ENCODE results near the gene AKAP8. TPM values are rescaled to one million over a fixed set of nuclear protein-coding genes. Genes with fewer than 3 reads are reported as not detected.

Gene AKAP8
- total RNA-seq, 1 donor from 2014 or later, result 37.2 TPM

- H3K9me3 ChIP-seq, result no peaks in the 10 kb centered on the region
- intact Hi-C loops (cut with DNase I), result no loop called here
Observed at GRCh38 chr19:15424692-15425272, 45.2 kb upstream of the AKAP8 start.

GRCh38 chr19:15424121-15424520, 44.5 kb upstream of the AKAP8 start:
- H3K9me3 ChIP-seq, result no peaks in the 10 kb centered on the region
- TF ChIP-seq CTCF (IDR thresholded peaks at IDR 0.05), result no peak
- H3K27ac ChIP-seq, result no peak overlapping the region
- ATAC-seq, result no peak
- H3K4me1 ChIP-seq, result peaks cover 16% of the 10 kb centered on the region
- intact Hi-C loops (cut with DNase I), result no loop called here
- no peak overlapping the region for H3K4me3 ChIP-seq
- DNase-seq, result no peak
- no peaks in the 10 kb centered on the region for H3K27me3 ChIP-seq (ENCODE audit: low read depth)
- peaks cover 64% of the 10 kb centered on the region for H3K36me3 ChIP-seq

More at GRCh38 chr19:15424692-15425272, 45.2 kb upstream of the AKAP8 start:
- Histone ChIP-seq H3K27ac (no peak overlapping the region), H3K27me3 (ENCODE audit: low read depth) (no peaks in the 10 kb centered on the region), H3K36me3 (peaks cover 69% of the 10 kb centered on the region), H3K4me1 (peaks cover 18% of the 10 kb centered on the region), H3K4me3 (no peak overlapping the region)
- no peak for TF ChIP-seq CTCF (IDR thresholded peaks at IDR 0.05)
- ATAC-seq (no peak), DNase-seq (no peak)

- Histone ChIP-seq H3K9me3 (no peaks in the 10 kb centered on the region), H3K4me3 (no peak overlapping the region), H3K4me1 (peaks cover 16% of the 10 kb centered on the region), H3K36me3 (peaks cover 56% of the 10 kb centered on the region), H3K27ac (no peak overlapping the region), H3K27me3 (ENCODE audit: low read depth) (no peaks in the 10 kb centered on the region)
- intact Hi-C loops (cut with DNase I), result no loop called here
- TF ChIP-seq CTCF (IDR thresholded peaks at IDR 0.05), result no peak
- ATAC-seq (no peak), DNase-seq (no peak)
Observed at GRCh38 chr19:15423130-15423529, 43.5 kb upstream of the AKAP8 start.

- Histone ChIP-seq H3K27me3 (ENCODE audit: low read depth) (no peaks in the 10 kb centered on the region), H3K36me3 (peaks cover 50% of the 10 kb centered on the region), H3K4me3 (no peak overlapping the region), H3K27ac (peak overlapping the region; percentile 65), H3K4me1 (peaks cover 22% of the 10 kb centered on the region), H3K9me3 (no peaks in the 10 kb centered on the region)
- ATAC-seq (no peak), DNase-seq (no peak)
- intact Hi-C loops (cut with DNase I), result no loop called here
- no peak for TF ChIP-seq CTCF (IDR thresholded peaks at IDR 0.05)
Observed at GRCh38 chr19:15422296-15423075, 42.9 kb upstream of the AKAP8 start.

DNA sequence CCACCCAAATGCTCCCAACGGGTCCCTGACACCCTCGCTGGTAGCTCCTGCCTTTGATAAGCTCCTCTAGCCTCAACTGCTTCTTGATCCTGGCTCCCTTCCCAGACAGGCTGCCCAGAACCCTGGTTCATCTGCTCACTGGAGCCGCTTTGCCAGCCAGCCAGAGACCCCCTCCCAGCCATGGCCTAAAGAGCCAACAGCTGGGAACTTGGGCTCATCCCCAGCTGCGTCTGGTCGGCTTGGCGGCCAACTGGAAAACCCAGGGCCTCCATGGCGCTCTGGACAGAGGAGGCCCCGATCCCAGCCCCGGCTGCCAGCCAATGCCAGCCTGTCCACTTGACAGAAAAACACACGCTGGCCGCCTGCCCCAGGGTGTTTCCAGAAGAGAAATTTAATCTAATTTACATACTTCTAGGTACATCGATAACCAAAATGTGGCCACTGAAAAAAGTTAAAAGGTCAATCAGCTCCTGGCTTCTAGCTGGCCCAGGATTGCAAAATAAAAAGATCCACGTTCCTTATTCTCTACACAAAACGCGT, 42.2 kb upstream of the AKAP8 start:
- Histone ChIP-seq H3K4me1 (peaks cover 29% of the 10 kb centered on the region), H3K36me3 (peaks cover 44% of the 10 kb centered on the region), H3K27ac (peak overlapping the region; percentile 65), H3K4me3 (no peak overlapping the region), H3K27me3 (ENCODE audit: low read depth) (no peaks in the 10 kb centered on the region), H3K9me3 (no peaks in the 10 kb centered on the region)
- intact Hi-C loops (cut with DNase I), result no loop called here
- ATAC-seq (no peak), DNase-seq (no peak)
- no peak for TF ChIP-seq CTCF (IDR thresholded peaks at IDR 0.05)
